Activated CD4-positive, CD25-positive, alpha-beta regulatory T cell (primary cell): ENCODE results near the gene NWD2.
"Not testable (repeated sequence)": the region's sequence is repeated elsewhere in the genome, so short reads cannot be mapped to it uniquely, and the experiment has no call there.

Source experiments
- DNase-seq, 4 experiments: peaks; one replicate each; lab custom pipeline; 2025; lab: John Stamatoyannopoulos, UW

NWD2 gene

GRCh38 chr4:37392521-37393255 lies 148.1 kb downstream of the NWD2 start:
- DNase-seq, result no peak

DNA sequence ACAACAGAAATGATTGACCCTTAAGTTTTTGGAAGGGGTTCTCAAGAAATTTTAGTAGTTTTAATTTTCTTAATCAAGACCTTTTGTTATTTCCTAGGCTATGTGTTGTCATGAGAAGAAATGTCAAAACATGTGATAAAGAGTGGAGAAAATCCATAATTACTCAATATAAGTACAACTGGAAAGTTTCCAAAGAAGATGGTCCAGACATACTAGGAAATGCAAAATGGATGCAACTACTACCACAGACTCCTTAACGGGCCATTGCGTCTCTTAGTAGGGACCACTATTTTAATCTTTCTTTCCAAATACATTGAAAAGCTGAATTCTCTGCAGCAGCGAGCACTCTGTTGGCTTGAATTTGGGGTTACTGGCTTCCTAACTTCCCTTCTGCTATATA lies 148.8 kb downstream of the NWD2 start:
- no peak for DNase-seq

GRCh38 chr4:37393889-37394288 lies 149.3 kb downstream of the NWD2 start:
- DNase-seq, result no peak

DNA sequence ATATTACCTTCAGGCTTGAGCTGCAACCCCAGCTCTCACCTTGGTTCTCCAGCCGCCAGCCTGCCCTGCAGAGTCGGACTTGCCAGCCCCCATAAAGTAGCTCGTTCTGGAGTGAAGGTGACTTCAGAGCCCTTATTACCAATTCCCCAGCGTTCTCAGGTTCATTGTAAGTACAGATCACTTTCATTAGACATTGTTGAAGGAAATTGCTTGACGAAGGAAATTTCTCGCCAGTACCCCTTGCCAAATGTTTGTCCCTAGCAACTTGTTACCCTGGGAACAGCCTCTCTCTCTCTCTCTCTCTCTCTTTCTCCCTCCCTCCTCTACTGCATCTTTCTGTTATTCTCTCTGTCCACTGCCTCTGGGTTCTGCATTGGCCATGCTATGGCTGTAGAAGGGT lies 153.0 kb downstream of the NWD2 start:
- no peak for DNase-seq

DNA sequence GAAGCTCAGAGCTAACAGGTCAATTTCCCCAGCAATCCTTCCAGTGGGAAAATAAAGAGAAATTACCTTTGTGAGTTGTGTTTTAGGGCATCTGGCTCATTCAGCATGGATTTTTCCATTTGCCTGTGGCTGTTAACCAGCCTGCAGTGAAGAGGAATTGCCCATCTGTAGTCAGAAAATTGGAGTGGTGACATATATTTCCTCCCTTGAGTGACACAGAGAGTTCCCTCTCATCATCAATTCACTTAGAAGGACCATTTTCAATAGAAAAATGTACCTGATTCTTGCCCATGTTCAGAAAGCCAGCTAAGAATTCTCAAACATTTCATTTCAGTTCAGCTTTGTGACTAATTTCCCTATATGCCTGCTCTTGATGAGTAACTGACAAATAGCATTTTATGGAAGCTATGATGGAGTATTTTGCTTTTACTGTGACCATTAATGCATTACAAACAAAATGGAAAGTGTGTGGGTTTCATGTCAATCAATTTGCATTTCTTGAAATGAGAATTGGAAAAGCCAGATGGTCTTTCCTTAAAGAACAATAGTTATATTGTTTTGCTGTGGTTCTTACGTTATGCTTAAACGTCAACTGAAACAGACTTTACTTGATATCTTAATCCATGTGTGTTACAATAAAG lies 155.8 kb downstream of the NWD2 start:
- DNase-seq, result no peak

DNA sequence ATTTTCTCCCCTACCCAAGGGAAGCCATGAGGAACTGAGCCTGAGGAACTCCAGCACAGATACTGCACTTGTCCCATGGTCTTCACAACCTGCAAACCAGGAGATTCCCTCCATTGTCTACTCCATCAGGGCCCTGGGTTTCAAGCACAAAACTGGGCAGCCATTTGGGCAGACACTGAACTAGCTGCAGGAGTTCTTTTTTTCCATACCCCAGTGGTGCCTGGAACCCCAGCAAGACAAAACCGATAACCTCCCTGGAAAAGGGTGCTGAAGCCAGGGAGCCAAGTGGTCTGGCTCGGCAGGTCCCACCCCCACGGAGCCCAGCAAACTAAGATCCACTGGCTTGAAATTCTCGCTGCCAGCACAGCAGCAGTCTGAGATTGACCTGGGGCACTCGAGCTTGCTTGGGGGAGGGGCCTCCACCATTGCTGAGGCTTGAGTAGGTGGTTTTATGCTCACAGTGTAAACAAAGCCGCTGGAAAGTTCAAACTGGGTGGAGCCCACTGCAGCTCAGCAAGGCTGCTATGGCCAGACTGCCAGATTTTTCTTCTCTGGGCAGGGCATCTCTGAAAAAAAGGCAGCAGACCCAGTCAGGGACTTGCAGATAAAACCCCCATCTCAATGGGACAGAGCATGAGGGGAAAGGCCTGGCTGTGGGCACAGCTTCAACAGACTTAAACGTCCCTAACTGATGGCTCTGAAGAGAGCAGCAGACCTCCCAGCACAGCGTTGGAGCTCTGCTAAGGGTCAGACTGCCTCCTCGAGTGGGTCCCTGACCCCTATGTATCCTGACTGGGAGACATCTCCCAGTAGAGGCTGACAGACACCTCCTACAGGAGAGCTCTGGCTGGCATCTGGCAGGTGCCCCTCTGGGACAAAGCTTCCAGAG lies 163.6 kb downstream of the NWD2 start:
- not testable (repeated sequence) for DNase-seq

DNA sequence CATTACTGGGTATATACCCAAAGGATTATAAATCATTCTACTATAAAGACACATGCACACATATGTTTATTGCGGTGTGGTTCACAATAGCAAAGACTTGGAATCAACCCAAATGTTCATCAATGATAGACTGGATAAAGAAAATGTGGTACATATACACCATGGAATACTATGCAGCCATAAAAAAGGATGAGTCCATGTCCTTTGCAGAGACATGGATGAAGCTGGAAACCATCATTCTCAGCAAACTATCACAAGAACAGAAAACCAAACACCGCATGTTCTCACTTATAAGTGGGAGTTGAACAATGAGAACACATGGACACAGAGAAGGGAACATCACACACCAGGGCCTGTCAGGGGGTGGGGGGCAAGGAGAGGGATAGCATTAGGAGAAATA lies 169.1 kb downstream of the NWD2 start:
- not testable (repeated sequence) for DNase-seq

DNA sequence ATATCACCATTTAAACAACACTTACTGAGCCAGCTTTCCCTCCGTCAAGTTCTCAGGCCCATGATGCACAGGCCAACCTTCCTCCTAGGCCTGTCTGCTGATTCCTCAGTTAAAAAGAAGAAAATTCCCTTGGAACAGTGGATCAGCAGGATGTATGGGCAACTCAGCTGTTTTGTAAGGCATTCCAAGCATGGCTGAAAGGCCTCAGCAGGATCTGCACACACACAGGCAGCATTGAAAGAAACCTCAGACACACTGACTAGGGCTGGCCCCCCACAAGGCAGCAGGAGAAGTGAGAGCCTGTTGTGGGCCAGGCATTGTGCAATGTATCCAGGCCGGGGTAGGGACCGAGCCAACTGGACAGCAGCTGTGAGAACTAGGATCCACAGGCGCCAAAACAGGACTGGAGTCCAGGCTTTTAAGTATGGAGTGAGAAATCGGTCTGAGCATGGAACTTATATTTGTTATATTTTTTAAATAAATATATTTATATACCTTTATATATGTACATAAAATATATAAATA lies 171.4 kb downstream of the NWD2 start:
- no peak for DNase-seq

GRCh38 chr4:37421614-37422013 lies 177.1 kb downstream of the NWD2 start:
- no peak for DNase-seq

DNA sequence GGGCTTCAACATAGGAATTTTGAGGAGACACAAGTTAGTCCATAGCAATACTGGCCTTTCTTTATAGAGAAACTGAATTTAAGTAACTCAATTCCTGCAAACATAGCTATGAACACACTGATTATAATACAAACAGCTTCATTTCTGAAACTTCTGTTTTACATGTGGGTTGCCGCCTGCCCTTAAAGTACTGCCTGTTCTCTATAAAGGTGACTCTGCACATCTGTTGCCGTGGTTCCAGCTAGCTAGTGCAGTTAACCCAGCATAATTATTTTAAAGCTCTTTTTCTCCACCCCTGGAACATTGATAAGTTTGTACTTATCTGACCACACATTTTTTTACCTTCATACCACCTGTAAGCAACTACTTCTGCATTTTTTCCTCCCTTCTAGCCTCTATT lies 177.6 kb downstream of the NWD2 start:
- DNase-seq, result no peak

- no peak for DNase-seq
Measured at GRCh38 chr4:37422638-37423037, 178.1 kb downstream of the NWD2 start.

DNA sequence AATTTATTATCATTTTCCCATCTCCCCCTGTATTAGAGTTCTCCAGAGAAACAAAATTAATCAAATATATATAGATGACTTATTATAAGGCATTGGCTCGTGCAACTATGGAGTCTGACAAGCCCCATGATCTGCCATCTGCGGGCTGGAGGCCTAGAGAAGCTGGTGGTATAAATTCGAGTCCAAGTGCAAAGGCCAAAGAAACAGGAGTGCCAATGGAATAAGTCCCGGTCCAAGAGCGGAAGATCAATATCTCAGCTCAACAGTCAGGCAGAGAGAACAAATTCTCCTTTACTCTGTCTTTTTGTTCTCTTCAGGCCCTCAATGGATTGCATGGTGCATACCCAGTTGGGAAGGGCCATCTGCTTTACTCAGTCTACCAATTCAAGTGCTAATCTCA lies 178.8 kb downstream of the NWD2 start:
- DNase-seq, result no peak

DNA sequence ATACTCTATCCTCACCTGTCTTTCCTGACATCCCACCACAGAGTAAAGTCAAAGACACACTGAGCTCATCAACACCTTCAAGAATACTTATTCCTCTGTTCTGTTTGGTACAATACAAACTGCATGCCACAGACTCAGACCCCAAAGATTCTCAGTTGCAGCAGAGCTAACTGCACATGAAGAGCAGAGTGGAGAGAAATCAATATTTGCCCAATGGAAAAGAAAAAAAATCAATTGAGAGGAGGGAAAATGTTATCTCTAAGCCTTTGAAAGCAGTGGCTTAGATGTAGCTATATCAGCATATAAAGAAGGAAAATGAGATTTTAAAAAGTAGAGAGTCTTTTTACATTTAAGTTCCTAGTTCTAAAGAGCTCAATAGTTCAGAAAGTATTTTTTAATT lies 180.2 kb downstream of the NWD2 start:
- DNase-seq, result no peak

DNA sequence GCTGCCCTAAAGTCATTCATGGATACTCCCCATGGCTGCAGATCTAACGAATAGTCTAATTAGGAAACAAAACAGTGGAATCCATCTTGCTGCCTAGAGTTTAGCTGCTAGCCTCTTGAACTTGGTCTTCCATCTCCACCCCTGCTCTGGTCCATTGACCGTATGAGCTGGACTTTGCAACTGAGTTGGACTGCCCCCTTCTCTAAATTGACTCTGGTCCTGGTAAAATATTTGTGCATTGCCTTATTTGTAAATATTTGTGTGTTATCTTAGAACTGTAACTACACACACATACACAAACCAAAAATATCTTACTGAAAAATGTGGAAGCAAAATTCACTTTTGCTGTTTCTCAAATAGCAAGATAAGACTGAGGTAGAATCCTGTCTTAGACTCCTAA lies 181.3 kb downstream of the NWD2 start:
- DNase-seq, result no peak

- no peak for DNase-seq
Measured at GRCh38 chr4:37427193-37427592, 182.7 kb downstream of the NWD2 start.

GRCh38 chr4:37429906-37430305 lies 185.4 kb downstream of the NWD2 start:
- no peak for DNase-seq

DNA sequence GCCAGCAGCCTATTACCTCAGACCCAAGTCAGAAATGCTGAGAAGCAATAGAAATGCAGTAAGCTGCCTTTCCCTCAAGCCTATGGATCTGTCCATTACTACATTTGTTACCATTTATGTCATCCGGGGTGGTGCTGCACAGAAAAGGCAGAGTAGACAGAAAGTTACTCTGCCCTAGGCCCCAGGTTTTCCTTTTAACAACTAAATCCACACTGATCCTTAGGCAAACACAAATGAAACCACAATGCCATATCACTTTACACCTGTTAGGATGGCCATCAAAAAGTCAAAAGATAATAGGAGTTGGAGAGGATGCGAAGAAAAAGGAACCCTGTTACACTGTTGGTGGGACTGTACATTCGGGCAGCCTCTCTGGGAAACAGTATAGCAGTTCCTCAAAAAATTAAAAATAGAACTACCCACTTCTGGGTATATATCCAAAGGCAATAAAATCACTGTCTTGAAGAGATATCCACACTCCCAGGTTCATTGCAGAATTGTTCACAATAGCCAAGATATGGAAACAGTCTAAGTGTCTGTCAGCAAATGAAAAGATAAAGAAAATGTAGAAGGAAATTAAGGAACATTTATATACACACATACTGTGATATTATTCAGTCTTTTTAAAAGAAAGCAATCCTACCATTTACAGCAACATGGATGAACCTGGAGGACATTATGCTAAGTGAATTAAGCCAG lies 186.3 kb downstream of the NWD2 start:
- no peak for DNase-seq

- DNase-seq, result no peak
Measured at GRCh38 chr4:37431417-37431743, 186.8 kb downstream of the NWD2 start.

DNA sequence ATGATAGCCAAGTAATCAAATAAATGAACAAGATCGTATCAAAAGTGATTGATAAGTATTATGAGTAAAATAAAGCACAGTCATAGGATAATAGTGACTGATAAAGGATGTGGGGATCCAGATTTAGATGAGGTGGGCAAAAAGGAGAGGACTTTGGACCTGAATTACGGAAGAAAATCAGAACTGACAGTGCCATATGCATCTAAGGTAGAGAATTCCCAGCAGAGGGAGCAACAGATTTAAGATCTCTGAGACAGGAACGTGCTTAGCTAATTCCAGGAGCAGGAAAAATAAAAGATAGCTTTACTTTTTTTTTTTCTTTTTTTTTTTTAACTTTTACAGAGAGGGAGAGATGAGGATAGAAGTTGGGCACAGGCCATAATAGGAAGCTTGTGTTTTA lies 189.9 kb downstream of the NWD2 start:
- no peak for DNase-seq

- DNase-seq, result no peak
Measured at GRCh38 chr4:37436546-37436945, 192.0 kb downstream of the NWD2 start.

DNA sequence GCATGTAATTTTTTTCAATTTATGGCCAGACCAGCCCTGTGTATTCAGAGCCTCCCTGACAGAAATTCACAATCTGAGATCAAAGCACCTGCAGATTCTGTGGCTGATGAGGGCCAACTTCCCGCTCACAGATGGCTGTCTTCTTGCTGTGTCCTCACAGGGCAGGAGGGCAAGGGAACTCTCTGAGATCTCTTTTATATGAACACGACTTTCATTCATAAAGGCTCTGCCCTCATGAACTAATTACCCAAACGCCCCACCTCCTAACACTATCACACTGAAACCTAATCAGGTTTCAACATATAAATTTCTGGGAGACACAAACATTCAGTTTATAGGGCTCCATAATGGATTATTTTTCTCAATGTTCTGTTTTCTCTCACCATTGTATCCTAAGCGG lies 192.6 kb downstream of the NWD2 start:
- DNase-seq, result no peak

- DNase-seq, result no peak
Measured at GRCh38 chr4:37438564-37439279, 194.2 kb downstream of the NWD2 start.
